ENCODE data around the gene MESP1.

GRCh38 chr15:89794627-89795241 is 43.7 kb upstream of the MESP1 start:
- TF ChIP-seq GATA3 (IDR thresholded peaks at IDR 0.05; ENCODE audit: low read depth, low read length) (no peak), GATA2 (IDR thresholded peaks at IDR 0.05; ENCODE audit: low read depth, low read length) (no peak)
